Osteocyte (in vitro differentiated cells): ENCODE results near the gene ALDOA. TPM values are rescaled to one million over a fixed set of nuclear protein-coding genes. Genes with fewer than 3 reads are reported as not detected.

ENCODE experiments used
- DNase-seq: peaks from one replicate; pipeline ENCODE4 v3.0.0; 2021; ENCODE audit warnings: mixed read lengths; ENCODE audit not compliant: unreplicated experiment; ENCODE audit errors: extremely low spot score
- H3K27ac Mint-ChIP-seq: one replicate; pipeline ENCODE4 v1.8.0; 2021; ENCODE audit warnings: mild to moderate bottlenecking, mixed read lengths; ENCODE audit not compliant: unreplicated experiment
- H3K27me3 Mint-ChIP-seq: one replicate; pipeline ENCODE4 v1.8.0; 2021; ENCODE audit warnings: mixed read lengths; ENCODE audit not compliant: unreplicated experiment
- H3K36me3 Mint-ChIP-seq: one replicate; pipeline ENCODE4 v1.8.0; 2021; ENCODE audit warnings: mixed read lengths; ENCODE audit not compliant: unreplicated experiment
- H3K4me1 Mint-ChIP-seq: one replicate; pipeline ENCODE4 v1.8.0; 2021; ENCODE audit warnings: mixed read lengths; ENCODE audit not compliant: unreplicated experiment
- H3K4me3 Mint-ChIP-seq: one replicate; pipeline ENCODE4 v1.8.0; 2021; ENCODE audit warnings: mild to moderate bottlenecking, moderate library complexity, mixed read lengths; ENCODE audit not compliant: unreplicated experiment
- H3K9me3 Mint-ChIP-seq: one replicate; pipeline ENCODE4 v1.8.0; 2021; ENCODE audit warnings: mixed read lengths; ENCODE audit not compliant: unreplicated experiment
- total RNA-seq: library from RNA; stranded (reverse); gene quantifications from 2 replicates; pipeline ENCODE4 v1.2.1, GENCODE V29; 2021
- TF ChIP-seq, protein P1 (sequence below): fragments of 200-600 bp; sonication (generic); IDR thresholded peaks from 2 replicates; pipeline ENCODE4 v1.5.0; 2021; ENCODE audit warnings: antibody characterized with exemption, mild to moderate bottlenecking, moderate library complexity

Gene ALDOA
- total RNA-seq, 1 donor from 2014 or later: 765 TPM

DNA sequence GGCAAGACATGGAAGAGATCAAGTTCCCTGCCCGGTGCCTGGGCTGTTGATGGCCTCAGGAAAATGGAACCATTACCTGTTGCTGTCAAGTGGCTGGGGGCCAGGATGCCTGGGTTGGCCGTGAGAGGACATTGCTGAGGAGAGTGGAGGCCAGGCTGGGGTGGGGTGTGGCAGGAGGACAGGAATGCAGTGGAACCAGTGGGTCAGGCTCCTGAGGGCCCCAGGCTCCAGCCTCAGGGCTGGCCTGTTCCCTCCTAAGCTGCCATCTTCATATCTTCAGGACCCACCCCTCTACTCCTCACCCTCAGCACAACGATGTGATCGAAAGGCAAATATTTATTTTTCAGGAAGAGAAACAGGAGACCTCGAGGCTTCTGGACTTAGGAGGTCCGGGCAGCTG, 38.9 kb downstream of the ALDOA start:
- TF ChIP-seq, protein P1, sequence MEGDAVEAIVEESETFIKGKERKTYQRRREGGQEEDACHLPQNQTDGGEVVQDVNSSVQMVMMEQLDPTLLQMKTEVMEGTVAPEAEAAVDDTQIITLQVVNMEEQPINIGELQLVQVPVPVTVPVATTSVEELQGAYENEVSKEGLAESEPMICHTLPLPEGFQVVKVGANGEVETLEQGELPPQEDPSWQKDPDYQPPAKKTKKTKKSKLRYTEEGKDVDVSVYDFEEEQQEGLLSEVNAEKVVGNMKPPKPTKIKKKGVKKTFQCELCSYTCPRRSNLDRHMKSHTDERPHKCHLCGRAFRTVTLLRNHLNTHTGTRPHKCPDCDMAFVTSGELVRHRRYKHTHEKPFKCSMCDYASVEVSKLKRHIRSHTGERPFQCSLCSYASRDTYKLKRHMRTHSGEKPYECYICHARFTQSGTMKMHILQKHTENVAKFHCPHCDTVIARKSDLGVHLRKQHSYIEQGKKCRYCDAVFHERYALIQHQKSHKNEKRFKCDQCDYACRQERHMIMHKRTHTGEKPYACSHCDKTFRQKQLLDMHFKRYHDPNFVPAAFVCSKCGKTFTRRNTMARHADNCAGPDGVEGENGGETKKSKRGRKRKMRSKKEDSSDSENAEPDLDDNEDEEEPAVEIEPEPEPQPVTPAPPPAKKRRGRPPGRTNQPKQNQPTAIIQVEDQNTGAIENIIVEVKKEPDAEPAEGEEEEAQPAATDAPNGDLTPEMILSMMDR: no peak
- Mint-ChIP-seq H3K27me3 (no peaks in the 10 kb centered on the region), H3K4me1 (no peaks in the 10 kb centered on the region), H3K27ac (no peak overlapping the region), H3K4me3 (no peak overlapping the region), H3K36me3 (peaks cover 14% of the 10 kb centered on the region), H3K9me3 (no peaks in the 10 kb centered on the region)
- no peak for DNase-seq

DNA sequence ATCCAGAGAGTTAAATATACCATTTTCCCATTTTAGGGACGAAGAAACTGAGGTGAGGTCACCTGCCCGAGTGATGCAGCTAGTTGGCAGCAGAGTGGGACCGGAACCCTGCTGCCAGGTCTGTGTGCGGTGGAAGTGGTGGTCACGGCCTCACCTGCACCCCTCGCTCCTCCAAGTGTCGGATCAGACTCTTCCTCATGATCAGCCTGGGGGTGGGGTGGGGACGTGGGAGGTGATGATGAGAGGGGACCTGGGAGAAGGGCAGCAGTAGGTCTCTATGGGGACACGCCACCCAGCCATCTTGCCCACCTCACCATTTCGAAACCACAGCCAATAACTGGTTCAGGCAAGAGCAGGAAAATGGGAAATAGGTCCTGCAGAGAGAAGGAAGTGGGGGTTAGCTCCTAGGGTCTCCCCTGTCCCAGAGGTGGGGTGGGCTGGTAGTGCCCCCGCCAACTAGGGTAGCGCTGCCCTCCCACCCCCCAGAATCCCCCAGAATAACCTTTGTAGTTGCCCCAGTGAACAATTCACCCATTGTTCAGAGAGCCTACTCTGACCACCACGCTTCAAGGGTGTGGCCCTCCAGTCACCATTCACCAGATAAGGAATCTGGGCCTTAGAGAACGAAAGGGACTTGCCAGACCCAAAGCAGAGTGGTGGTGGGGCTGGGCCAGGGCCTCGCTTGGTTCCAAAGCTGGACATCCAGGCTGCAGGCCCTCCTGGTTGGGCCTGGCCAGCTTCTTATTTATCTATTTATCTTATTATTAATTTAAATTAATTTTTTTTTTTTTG, 42.7 kb downstream of the ALDOA start:
- no peaks in the 10 kb centered on the region for H3K27me3 Mint-ChIP-seq
- H3K27ac Mint-ChIP-seq: no peak overlapping the region
- no peak for DNase-seq
- TF ChIP-seq, protein P1: no peak
- no peak overlapping the region for H3K4me3 Mint-ChIP-seq
- H3K4me1 Mint-ChIP-seq: no peaks in the 10 kb centered on the region
- no peaks in the 10 kb centered on the region for H3K9me3 Mint-ChIP-seq
- H3K36me3 Mint-ChIP-seq: peaks cover 21% of the 10 kb centered on the region

DNA sequence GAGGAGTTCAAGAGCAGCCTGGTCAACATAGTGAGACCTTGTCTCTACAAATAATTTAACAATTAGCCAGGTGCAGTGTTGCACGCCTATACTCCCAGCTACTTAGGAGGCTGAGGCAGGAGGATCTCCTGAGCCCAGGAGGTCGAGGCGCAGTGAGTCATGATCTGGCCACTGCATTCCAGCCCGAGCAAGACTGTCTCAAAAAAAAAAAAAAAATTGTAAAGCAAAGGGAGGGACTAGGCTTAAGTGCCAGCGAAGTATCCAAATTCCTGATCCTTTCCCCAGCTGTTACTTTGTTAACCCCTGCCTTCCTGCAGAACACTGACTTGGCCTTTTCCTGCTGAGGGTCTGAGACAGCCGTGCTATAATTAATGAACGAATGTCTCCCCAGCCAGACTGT, 45.1 kb downstream of the ALDOA start:
- Mint-ChIP-seq H3K4me3 (no peak overlapping the region), H3K9me3 (no peaks in the 10 kb centered on the region), H3K27ac (no peak overlapping the region), H3K4me1 (peaks cover 8% of the 10 kb centered on the region), H3K36me3 (peaks cover 13% of the 10 kb centered on the region), H3K27me3 (no peaks in the 10 kb centered on the region)
- TF ChIP-seq, protein P1: no peak
- no peak for DNase-seq

DNA sequence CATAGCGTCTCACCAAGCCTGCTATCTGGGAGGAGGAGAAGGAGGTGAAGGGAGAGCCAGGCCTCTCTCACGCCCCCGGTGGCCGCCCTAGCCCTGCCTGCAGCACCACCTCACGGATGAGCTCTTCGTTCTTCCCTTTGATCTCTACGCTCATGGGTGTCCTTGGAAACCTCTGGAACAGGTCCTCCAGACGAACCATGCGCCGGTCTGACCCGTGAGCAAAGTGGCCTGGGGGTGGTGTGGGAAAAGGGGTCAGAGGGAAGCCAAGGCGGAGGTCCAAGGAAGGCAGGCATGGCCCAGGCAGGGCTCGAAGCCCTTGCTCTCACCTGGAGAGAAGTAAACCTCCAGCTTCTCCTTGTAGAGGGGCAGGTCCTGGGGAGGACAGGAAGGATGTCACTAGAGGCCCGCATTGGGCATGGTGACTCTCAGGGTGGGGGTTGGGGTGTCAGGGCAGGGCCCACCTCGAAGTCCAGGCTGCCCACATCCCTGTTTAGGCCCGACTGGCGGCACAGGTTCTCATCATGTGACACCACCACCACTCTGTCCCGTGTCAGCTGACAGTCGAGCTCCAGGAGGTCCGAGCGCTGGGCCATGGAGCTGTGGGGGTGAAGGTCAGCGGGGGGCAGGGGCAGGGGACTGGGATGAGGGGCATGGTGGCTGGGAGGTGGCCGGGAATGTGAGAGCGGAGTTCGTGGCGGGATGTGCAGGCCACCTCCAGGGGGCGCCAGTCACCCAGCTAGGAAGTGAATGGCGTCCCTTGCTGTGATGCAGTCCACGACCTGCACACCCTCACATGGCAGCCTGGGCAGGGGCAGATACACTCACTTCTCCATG, 46.9 kb downstream of the ALDOA start:
- Mint-ChIP-seq H3K9me3 (no peaks in the 10 kb centered on the region), H3K27me3 (no peaks in the 10 kb centered on the region), H3K27ac (peak overlapping the region; percentile 5), H3K4me1 (peaks cover 8% of the 10 kb centered on the region), H3K4me3 (no peak overlapping the region), H3K36me3 (peaks cover 10% of the 10 kb centered on the region)
- DNase-seq: no peak
- TF ChIP-seq, protein P1: peak; percentile 64
